Measurements from ENCODE around the gene PLXNA4.

GRCh38 chr7:132099163-132099562, 477.1 kb downstream of the PLXNA4 start:
- TF ChIP-seq CTCF (IDR thresholded peaks at IDR 0.05) (no peak), POLR2A (IDR thresholded peaks at IDR 0.05) (no peak)

All from vagina (tissue), 2 donors.